Neural progenitor cell (in vitro differentiated cells): ENCODE data around the gene PRDM16. TPM values are rescaled to one million over a fixed set of nuclear protein-coding genes. Genes with fewer than 3 reads are reported as not detected.
A peak's percentile ranks its signal among the peaks of the same experiment; 100 is the strongest.

ENCODE experiments used
- DNase-seq: peaks from one replicate; pipeline ENCODE4 v3.0.0-alpha.2; 2016; ENCODE audit warnings: low spot score
- H2AFZ ChIP-seq: fragments of 200-600 bp; sonication (generic); replicated peaks from 2 replicates; pipeline ENCODE4 v1.6.1; 2016; ENCODE audit warnings: antibody characterized with exemption
- H3F3A ChIP-seq: fragments of 200-600 bp; sonication (generic); 2 replicates; pipeline ENCODE4 v1.6.1; 2016; ENCODE audit warnings: antibody characterized with exemption, low read depth
- H3K27ac ChIP-seq: fragments of 200-600 bp; sonication (generic); 2 replicates; pipeline ENCODE4 v1.5.1; 2016; ENCODE audit warnings: mild to moderate bottlenecking
- H3K27me3 ChIP-seq: fragments of 200-600 bp; sonication (generic); 2 replicates; pipeline ENCODE4 v1.6.1; 2016; ENCODE audit warnings: mild to moderate bottlenecking, moderate library complexity
- H3K36me3 ChIP-seq: fragments of 200-600 bp; sonication (generic); 2 replicates; pipeline ENCODE4 v1.5.1; 2016
- H3K4me1 ChIP-seq: fragments of 200-600 bp; sonication (generic); 2 replicates; pipeline ENCODE4 v1.6.1; 2016; ENCODE audit warnings: mixed run types
- H3K4me2 ChIP-seq: fragments of 200-600 bp; sonication (generic); 2 replicates; pipeline ENCODE4 v1.6.1; 2016
- H3K4me3 ChIP-seq: fragments of 200-600 bp; sonication (generic); 2 replicates; pipeline ENCODE4 v1.5.1; 2016
- H3K79me2 ChIP-seq: fragments of 200-600 bp; sonication (generic); 2 replicates; pipeline ENCODE4 v1.6.1; 2016; ENCODE audit warnings: low read depth
- H3K9ac ChIP-seq: fragments of 200-600 bp; sonication (generic); 2 replicates; pipeline ENCODE4 v1.6.1; 2016
- H3K9me3 ChIP-seq: fragments of 200-600 bp; sonication (generic); 2 replicates; pipeline ENCODE4 v1.5.1; 2016; ENCODE audit warnings: low read depth
- H4K20me1 ChIP-seq: fragments of 200-600 bp; sonication (generic); 2 replicates; pipeline ENCODE4 v1.6.1; 2016; ENCODE audit warnings: low read depth
- H3K27ac Mint-ChIP-seq: 3 replicates; pipeline ENCODE4 v1.8.0; 2021; ENCODE audit warnings: mixed read lengths
- H3K27me3 Mint-ChIP-seq: 2 replicates; pipeline ENCODE4 v1.8.0; 2022; ENCODE audit warnings: low read depth, mild to moderate bottlenecking, inconsistent platforms, moderate library complexity, mixed read lengths; ENCODE audit not compliant: insufficient read depth
- H3K36me3 Mint-ChIP-seq: 3 replicates; pipeline ENCODE4 v1.8.0; 2021; ENCODE audit warnings: mixed read lengths
- H3K4me1 Mint-ChIP-seq: 3 replicates; pipeline ENCODE4 v1.8.0; 2021; ENCODE audit warnings: mixed read lengths
- H3K4me3 Mint-ChIP-seq: 3 replicates; pipeline ENCODE4 v1.8.0; 2021; ENCODE audit warnings: mild to moderate bottlenecking, moderate library complexity, mixed read lengths
- H3K9me3 Mint-ChIP-seq: 3 replicates; pipeline ENCODE4 v1.8.0; 2020; ENCODE audit warnings: mixed read lengths
- EZH2 ChIP-seq: fragments of 200-600 bp; sonication (generic); IDR thresholded peaks from 2 replicates; pipeline ENCODE4 v1.6.1; 2017; ENCODE audit warnings: antibody characterized with exemption, mild to moderate bottlenecking, moderate library complexity
- EZH2phosphoT487 ChIP-seq: fragments of 200-600 bp; sonication (generic); IDR thresholded peaks from 2 replicates; pipeline ENCODE4 v1.6.1; 2017; ENCODE audit warnings: antibody characterized with exemption
- total RNA-seq: library from RNA; depleted of rRNA; stranded (reverse); fragments of >200 nt; gene quantifications from 2 replicates; pipeline ENCODE4 v1.2.3, GENCODE V29; 2015; ENCODE audit warnings: low replicate concordance
- TF ChIP-seq, protein P1 (sequence below): fragments of 200-600 bp; sonication (generic); IDR thresholded peaks from 2 replicates; pipeline ENCODE4 v1.5.1; 2017; ENCODE audit warnings: antibody characterized with exemption, mild to moderate bottlenecking

The PRDM16 gene
- total RNA-seq, 1 donor from 2014 or later: 1.9 TPM

DNA sequence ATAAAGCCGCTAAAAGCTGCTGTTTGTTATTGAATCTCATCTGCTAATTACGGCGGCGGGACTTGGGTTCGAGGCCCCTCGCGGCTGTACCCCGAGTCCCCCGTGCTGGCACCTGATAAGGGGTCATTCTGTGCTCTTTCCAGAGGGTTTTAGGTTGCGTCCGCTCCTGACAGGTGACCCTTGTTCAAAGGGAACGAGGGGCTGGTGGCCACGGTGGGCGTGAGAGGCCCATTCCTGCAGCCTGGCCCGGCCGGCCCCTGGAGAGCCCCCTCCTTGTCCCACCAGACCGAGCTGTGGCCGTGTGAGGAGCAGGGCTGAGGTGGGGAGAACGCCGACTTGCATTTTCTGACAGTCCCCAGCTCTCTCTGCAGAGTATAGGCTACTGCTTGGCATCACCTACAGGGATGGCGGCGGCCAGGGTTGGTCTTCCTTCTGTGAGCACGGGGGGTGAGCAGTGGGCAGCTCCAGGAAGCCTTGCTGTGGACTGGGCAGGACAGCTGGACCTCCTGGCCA, 12.2 kb downstream of the PRDM16 start:
- no peak for TF ChIP-seq EZH2
- TF ChIP-seq, protein P1, sequence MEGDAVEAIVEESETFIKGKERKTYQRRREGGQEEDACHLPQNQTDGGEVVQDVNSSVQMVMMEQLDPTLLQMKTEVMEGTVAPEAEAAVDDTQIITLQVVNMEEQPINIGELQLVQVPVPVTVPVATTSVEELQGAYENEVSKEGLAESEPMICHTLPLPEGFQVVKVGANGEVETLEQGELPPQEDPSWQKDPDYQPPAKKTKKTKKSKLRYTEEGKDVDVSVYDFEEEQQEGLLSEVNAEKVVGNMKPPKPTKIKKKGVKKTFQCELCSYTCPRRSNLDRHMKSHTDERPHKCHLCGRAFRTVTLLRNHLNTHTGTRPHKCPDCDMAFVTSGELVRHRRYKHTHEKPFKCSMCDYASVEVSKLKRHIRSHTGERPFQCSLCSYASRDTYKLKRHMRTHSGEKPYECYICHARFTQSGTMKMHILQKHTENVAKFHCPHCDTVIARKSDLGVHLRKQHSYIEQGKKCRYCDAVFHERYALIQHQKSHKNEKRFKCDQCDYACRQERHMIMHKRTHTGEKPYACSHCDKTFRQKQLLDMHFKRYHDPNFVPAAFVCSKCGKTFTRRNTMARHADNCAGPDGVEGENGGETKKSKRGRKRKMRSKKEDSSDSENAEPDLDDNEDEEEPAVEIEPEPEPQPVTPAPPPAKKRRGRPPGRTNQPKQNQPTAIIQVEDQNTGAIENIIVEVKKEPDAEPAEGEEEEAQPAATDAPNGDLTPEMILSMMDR: no peak
- no peak overlapping the region for H3K4me3 ChIP-seq
- H3K9me3 ChIP-seq: no peaks in the 10 kb centered on the region
- H4K20me1 ChIP-seq: no peaks in the 10 kb centered on the region
- H3F3A ChIP-seq: no peaks in the 10 kb centered on the region
- no peaks in the 10 kb centered on the region for H3K9me3 Mint-ChIP-seq
- no peak overlapping the region for H2AFZ ChIP-seq
- peaks cover under 1% of the 10 kb centered on the region for H3K27me3 ChIP-seq
- no peak overlapping the region for H3K27ac ChIP-seq
- no peak overlapping the region for H3K4me3 Mint-ChIP-seq
- peaks cover 24% of the 10 kb centered on the region for H3K4me1 ChIP-seq
- DNase-seq: no peak
- no peaks in the 10 kb centered on the region for H3K79me2 ChIP-seq
- no peak overlapping the region for H3K27ac Mint-ChIP-seq
- H3K27me3 Mint-ChIP-seq: peaks cover 5% of the 10 kb centered on the region
- H3K9ac ChIP-seq: no peak overlapping the region
- no peaks in the 10 kb centered on the region for H3K36me3 Mint-ChIP-seq
- H3K4me1 Mint-ChIP-seq: peaks cover 42% of the 10 kb centered on the region
- no peaks in the 10 kb centered on the region for H3K36me3 ChIP-seq
- no peak overlapping the region for H3K4me2 ChIP-seq

DNA sequence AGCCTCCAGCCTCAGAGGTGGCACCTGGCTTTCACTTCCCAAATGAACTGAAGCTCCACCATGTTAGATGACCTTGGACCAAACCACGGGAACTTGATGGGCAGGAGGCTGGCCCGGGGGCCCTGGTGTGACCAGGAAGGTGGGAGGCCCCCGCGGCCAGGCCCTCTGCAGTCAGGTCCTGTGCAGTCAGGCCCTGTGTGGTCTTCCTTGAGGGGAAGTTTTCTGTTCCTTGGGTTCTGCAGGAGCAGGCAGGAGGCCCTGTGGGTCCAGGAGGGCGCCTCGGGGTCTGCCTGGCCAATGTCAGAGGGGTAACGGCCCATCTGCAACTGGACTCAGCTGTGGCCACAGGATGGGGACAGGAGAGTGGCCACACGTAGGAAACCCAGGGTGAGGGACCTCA, 13.0 kb downstream of the PRDM16 start:
- peaks cover 4% of the 10 kb centered on the region for H3K27me3 Mint-ChIP-seq
- H3K9me3 Mint-ChIP-seq: no peaks in the 10 kb centered on the region
- DNase-seq: no peak
- H3K4me1 Mint-ChIP-seq: peaks cover 41% of the 10 kb centered on the region
- no peak overlapping the region for H3K4me2 ChIP-seq
- no peak for TF ChIP-seq EZH2
- no peak for TF ChIP-seq EZH2phosphoT487
- TF ChIP-seq, protein P1: no peak
- no peaks in the 10 kb centered on the region for H3K27me3 ChIP-seq
- no peak overlapping the region for H2AFZ ChIP-seq
- no peak overlapping the region for H3K27ac Mint-ChIP-seq
- no peaks in the 10 kb centered on the region for H3K36me3 Mint-ChIP-seq
- no peak overlapping the region for H3K27ac ChIP-seq
- H3K36me3 ChIP-seq: no peaks in the 10 kb centered on the region
- H3K4me3 ChIP-seq: no peak overlapping the region
- H3K4me1 ChIP-seq: peaks cover 24% of the 10 kb centered on the region
- no peaks in the 10 kb centered on the region for H3K9me3 ChIP-seq
- H3K79me2 ChIP-seq: no peaks in the 10 kb centered on the region
- H3K4me3 Mint-ChIP-seq: no peak overlapping the region
- no peak overlapping the region for H3K9ac ChIP-seq
- H3F3A ChIP-seq: no peaks in the 10 kb centered on the region
- no peaks in the 10 kb centered on the region for H4K20me1 ChIP-seq

DNA sequence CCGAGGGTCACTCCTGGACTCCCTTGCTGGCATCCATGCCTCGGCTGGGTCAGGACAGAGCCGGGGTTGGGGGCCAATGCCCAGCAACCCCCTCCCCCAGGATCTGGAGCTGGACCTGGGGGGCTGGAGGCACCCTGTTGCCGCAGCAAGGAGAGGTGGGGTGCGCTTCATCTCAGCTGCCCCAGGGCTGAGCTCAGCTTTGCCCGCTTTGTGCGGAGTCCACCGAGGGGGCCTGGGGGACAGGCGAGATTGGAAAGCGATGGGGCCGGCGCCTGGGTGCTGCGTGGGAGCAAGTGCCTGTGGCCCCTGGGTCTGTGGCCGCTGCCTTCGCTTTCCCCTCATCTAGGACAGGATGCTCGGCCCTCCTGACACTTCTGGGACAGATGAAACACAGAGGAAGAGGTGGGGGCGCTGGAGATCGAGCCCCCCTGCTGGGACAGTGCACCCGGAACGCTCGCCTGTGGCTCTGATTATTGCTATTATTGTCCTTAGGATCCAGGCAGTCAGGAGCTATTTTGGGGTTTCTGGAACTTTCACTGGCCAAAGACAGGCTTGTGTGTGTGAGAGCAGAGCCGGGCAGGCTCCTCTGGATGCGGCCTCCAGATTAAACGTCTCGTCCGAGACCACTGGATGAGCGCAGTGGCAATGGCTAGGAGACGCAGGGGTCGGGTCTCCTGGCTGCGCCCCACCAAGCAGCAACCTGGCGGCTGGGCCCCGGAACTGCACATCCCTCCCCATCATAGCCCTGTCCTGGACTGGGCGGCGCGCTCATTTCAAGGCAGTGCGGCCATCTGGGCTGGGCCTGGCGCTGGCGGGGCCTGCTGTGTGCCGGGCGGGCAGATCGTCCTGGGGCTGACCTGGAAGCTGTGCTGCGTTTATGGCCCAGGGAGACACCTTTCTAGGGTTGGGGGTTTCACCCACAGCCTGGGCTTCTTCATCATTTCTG, 13.8 kb downstream of the PRDM16 start:
- Histone ChIP-seq H3K4me2 (no peak overlapping the region), H3K4me3 (no peak overlapping the region), H3K36me3 (no peaks in the 10 kb centered on the region), H3K4me1 (peaks cover 24% of the 10 kb centered on the region), H3K27me3 (no peaks in the 10 kb centered on the region), H4K20me1 (no peaks in the 10 kb centered on the region), H3K9ac (no peak overlapping the region), H3K9me3 (no peaks in the 10 kb centered on the region), H2AFZ (no peak overlapping the region), H3K79me2 (no peaks in the 10 kb centered on the region), H3F3A (no peaks in the 10 kb centered on the region), H3K27ac (no peak overlapping the region)
- H3K4me1 Mint-ChIP-seq: peaks cover 41% of the 10 kb centered on the region
- no peaks in the 10 kb centered on the region for H3K36me3 Mint-ChIP-seq
- DNase-seq: no peak
- TF ChIP-seq EZH2phosphoT487: no peak
- H3K9me3 Mint-ChIP-seq: no peaks in the 10 kb centered on the region
- H3K27me3 Mint-ChIP-seq: peaks cover 4% of the 10 kb centered on the region
- H3K4me3 Mint-ChIP-seq: no peak overlapping the region
- H3K27ac Mint-ChIP-seq: no peak overlapping the region

DNA sequence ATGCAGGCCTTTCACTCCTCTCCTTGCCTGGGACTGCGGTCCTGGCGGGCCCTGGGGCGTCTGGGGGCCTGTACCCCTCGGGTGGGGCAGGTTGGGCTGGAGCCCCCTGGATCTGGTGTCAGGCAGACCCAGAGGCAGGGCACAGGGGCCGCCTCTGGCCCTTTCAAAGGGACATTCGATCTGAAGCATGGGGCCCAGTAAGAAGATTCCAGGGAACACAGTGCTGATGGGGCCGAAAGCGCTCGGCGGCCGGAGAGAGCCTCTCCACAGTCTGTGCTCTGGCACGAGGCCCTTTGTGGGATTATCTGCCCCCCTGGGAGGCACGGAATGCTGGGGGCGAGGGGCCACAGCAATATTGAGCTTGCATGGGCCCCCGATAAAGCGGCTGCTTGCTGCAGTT, 15.2 kb downstream of the PRDM16 start:
- no peak overlapping the region for H3K27ac Mint-ChIP-seq

More for the DNA sequence above, 15.2 kb downstream of the PRDM16 start:
- H3K4me3 Mint-ChIP-seq: no peak overlapping the region
- Histone ChIP-seq H4K20me1 (no peaks in the 10 kb centered on the region), H3K4me2 (peak overlapping the region; percentile 38), H3K9me3 (no peaks in the 10 kb centered on the region), H3K36me3 (no peaks in the 10 kb centered on the region), H3K27ac (no peak overlapping the region), H3K9ac (peak overlapping the region; percentile 20), H3K4me1 (peaks cover 16% of the 10 kb centered on the region), H2AFZ (no peak overlapping the region), H3K79me2 (no peaks in the 10 kb centered on the region), H3K4me3 (no peak overlapping the region), H3F3A (no peaks in the 10 kb centered on the region), H3K27me3 (no peaks in the 10 kb centered on the region)
- no peaks in the 10 kb centered on the region for H3K27me3 Mint-ChIP-seq
- DNase-seq: peak; percentile 52
- H3K9me3 Mint-ChIP-seq: no peaks in the 10 kb centered on the region
- no peaks in the 10 kb centered on the region for H3K36me3 Mint-ChIP-seq
- H3K4me1 Mint-ChIP-seq: peaks cover 31% of the 10 kb centered on the region
- no peak for TF ChIP-seq EZH2
- TF ChIP-seq, protein P1: no peak
- no peak for TF ChIP-seq EZH2phosphoT487
